ENCODE results near the gene MAP3K12. TPM values are rescaled to one million over a fixed set of nuclear protein-coding genes. Genes with fewer than 3 reads are reported as not detected.

Gene MAP3K12
- total RNA-seq, 1 experiment from 2014 or later, result 3.9 TPM

GRCh38 chr12:53461059-53461458, 38.2 kb downstream of the MAP3K12 start:
- Mint-ChIP-seq H3K36me3 (ENCODE audit: insufficient read depth, unreplicated experiment) (peaks cover 100% of the 10 kb centered on the region), H3K27me3 (ENCODE audit: insufficient read depth, unreplicated experiment) (no peaks in the 10 kb centered on the region), H3K4me1 (ENCODE audit: low read depth, unreplicated experiment) (peaks cover 20% of the 10 kb centered on the region), H3K4me3 (ENCODE audit: unreplicated experiment) (no peak overlapping the region), H3K9me3 (ENCODE audit: unreplicated experiment) (no peaks in the 10 kb centered on the region), H3K27ac (ENCODE audit: unreplicated experiment) (no peak overlapping the region)
- TF ChIP-seq CTCF (IDR thresholded peaks at IDR 0.05; ENCODE audit: insufficient read depth in 1 of 2, low read depth in 1 of 2, low read length in 1 of 2, severe bottlenecking in 1 of 2, unreplicated experiment in 1 of 2), result no peak
- intact Hi-C loops (cut with micrococcal nuclease; ENCODE audit: unreplicated experiment), result no loop called here
- BruUV-seq (replicated peaks), result no TSS peak
- Histone ChIP-seq H3K36me3 (ENCODE audit: control insufficient read depth, insufficient read depth, low read length) (peaks cover 18% of the 10 kb centered on the region), H3K4me1 (no peaks in the 10 kb centered on the region), H3K27me3 (replicated peaks; ENCODE audit: control insufficient read depth, insufficient read depth, low read length) (no peaks in the 10 kb centered on the region), H3K9me3 (no peaks in the 10 kb centered on the region), H3K4me3 (ENCODE audit: low read depth, low read length) (no peak overlapping the region)
- ChIA-PET POLR2A (no interaction called here), CTCF (no interaction called here)
- no peak for DNase-seq

GRCh38 chr12:53459097-53459496, 40.2 kb downstream of the MAP3K12 start:
- ChIA-PET POLR2A (interaction anchor here (0.7 kb wide), 1 partner anchor 138 kb away, joined by 5 read pairs; the partner anchor contains the start of gene AAAS), CTCF (no interaction called here)
- H3K4me1 ChIP-seq, result peaks cover 8% of the 10 kb centered on the region; the same call in 1 of the 2 replicates

GRCh38 chr12:53456654-53457366, 42.4 kb downstream of the MAP3K12 start:
- Mint-ChIP-seq H3K27me3 (ENCODE audit: insufficient read depth, unreplicated experiment) (no peaks in the 10 kb centered on the region), H3K4me1 (ENCODE audit: low read depth, unreplicated experiment) (peaks cover 34% of the 10 kb centered on the region), H3K4me3 (ENCODE audit: unreplicated experiment) (no peak overlapping the region), H3K36me3 (ENCODE audit: insufficient read depth, unreplicated experiment) (peaks cover 100% of the 10 kb centered on the region), H3K9me3 (ENCODE audit: unreplicated experiment) (no peaks in the 10 kb centered on the region), H3K27ac (ENCODE audit: unreplicated experiment) (no peak overlapping the region)
- no peak for DNase-seq
- ChIA-PET POLR2A (no interaction called here), CTCF (no interaction called here)
- Histone ChIP-seq H3K4me3 (ENCODE audit: low read depth, low read length) (no peak overlapping the region), H3K27me3 (replicated peaks; ENCODE audit: control insufficient read depth, insufficient read depth, low read length) (no peaks in the 10 kb centered on the region), H3K9me3 (no peaks in the 10 kb centered on the region), H3K4me1 (peaks cover 18% of the 10 kb centered on the region), H3K36me3 (ENCODE audit: control insufficient read depth, insufficient read depth, low read length) (peaks cover 16% of the 10 kb centered on the region)
- intact Hi-C loops (cut with micrococcal nuclease; ENCODE audit: unreplicated experiment), result no loop called here
- TF ChIP-seq CTCF (IDR thresholded peaks at IDR 0.05; ENCODE audit: insufficient read depth in 1 of 2, low read depth in 1 of 2, low read length in 1 of 2, severe bottlenecking in 1 of 2, unreplicated experiment in 1 of 2), result no peak
- no TSS peak for BruUV-seq (replicated peaks)

More at GRCh38 chr12:53459097-53459496, 40.2 kb downstream of the MAP3K12 start:
- H3K4me1 Mint-ChIP-seq (ENCODE audit: low read depth, unreplicated experiment), result peaks cover 31% of the 10 kb centered on the region
- H3K27ac Mint-ChIP-seq (ENCODE audit: unreplicated experiment), result no peak overlapping the region
- H3K36me3 Mint-ChIP-seq (ENCODE audit: insufficient read depth, unreplicated experiment), result peaks cover 100% of the 10 kb centered on the region
- BruUV-seq (replicated peaks), result no TSS peak
- Histone ChIP-seq H3K27me3 (replicated peaks; ENCODE audit: control insufficient read depth, insufficient read depth, low read length) (no peaks in the 10 kb centered on the region), H3K9me3 (no peaks in the 10 kb centered on the region), H3K36me3 (ENCODE audit: control insufficient read depth, insufficient read depth, low read length) (peaks cover 18% of the 10 kb centered on the region), H3K4me3 (ENCODE audit: low read depth, low read length) (no peak overlapping the region)
- no peak overlapping the region for H3K4me3 Mint-ChIP-seq (ENCODE audit: unreplicated experiment)
- no peak for DNase-seq
- intact Hi-C loops (cut with micrococcal nuclease; ENCODE audit: unreplicated experiment), result no loop called here
- H3K9me3 Mint-ChIP-seq (ENCODE audit: unreplicated experiment), result no peaks in the 10 kb centered on the region
- H3K27me3 Mint-ChIP-seq (ENCODE audit: insufficient read depth, unreplicated experiment), result no peaks in the 10 kb centered on the region
- no peak for TF ChIP-seq CTCF (IDR thresholded peaks at IDR 0.05; ENCODE audit: insufficient read depth in 1 of 2, low read depth in 1 of 2, low read length in 1 of 2, severe bottlenecking in 1 of 2, unreplicated experiment in 1 of 2)
